Retinal pigment epithelial cell (primary cell): ENCODE measurements around the gene FRAT2.

Experiments
- DNase-seq: peaks from one replicate; pipeline ENCODE4 v3.0.0-alpha.2; 2010; ENCODE audit warnings: low read depth
- H3K4me3 ChIP-seq: 2 replicates; pipeline ENCODE4 v1.5.1; 2011; ENCODE audit warnings: mild to moderate bottlenecking, low read length, control low read depth, moderate library complexity
- TF ChIP-seq, protein P1 (sequence below): conservative IDR thresholded peaks from 2 replicates; pipeline ENCODE4 v1.5.1; 2011; ENCODE audit warnings: low read depth, low read length, control low read depth, inconsistent platforms

FRAT2 gene

GRCh38 chr10:97363071-97363470 is 28.5 kb upstream of the FRAT2 start:
- H3K4me3 ChIP-seq = no peak overlapping the region
- no peak for DNase-seq
- TF ChIP-seq, protein P1, sequence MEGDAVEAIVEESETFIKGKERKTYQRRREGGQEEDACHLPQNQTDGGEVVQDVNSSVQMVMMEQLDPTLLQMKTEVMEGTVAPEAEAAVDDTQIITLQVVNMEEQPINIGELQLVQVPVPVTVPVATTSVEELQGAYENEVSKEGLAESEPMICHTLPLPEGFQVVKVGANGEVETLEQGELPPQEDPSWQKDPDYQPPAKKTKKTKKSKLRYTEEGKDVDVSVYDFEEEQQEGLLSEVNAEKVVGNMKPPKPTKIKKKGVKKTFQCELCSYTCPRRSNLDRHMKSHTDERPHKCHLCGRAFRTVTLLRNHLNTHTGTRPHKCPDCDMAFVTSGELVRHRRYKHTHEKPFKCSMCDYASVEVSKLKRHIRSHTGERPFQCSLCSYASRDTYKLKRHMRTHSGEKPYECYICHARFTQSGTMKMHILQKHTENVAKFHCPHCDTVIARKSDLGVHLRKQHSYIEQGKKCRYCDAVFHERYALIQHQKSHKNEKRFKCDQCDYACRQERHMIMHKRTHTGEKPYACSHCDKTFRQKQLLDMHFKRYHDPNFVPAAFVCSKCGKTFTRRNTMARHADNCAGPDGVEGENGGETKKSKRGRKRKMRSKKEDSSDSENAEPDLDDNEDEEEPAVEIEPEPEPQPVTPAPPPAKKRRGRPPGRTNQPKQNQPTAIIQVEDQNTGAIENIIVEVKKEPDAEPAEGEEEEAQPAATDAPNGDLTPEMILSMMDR = no peak

- DNase-seq = no peak
- TF ChIP-seq, protein P1 = no peak
- H3K4me3 ChIP-seq = no peak overlapping the region
These were observed 27.9 kb upstream of the FRAT2 start for GRCh38 chr10:97362310-97363033.

GRCh38 chr10:97361537-97361901 is 27.0 kb upstream of the FRAT2 start:
- H3K4me3 ChIP-seq = no peak overlapping the region
- TF ChIP-seq, protein P1 = no peak
- DNase-seq = no peak

DNA sequence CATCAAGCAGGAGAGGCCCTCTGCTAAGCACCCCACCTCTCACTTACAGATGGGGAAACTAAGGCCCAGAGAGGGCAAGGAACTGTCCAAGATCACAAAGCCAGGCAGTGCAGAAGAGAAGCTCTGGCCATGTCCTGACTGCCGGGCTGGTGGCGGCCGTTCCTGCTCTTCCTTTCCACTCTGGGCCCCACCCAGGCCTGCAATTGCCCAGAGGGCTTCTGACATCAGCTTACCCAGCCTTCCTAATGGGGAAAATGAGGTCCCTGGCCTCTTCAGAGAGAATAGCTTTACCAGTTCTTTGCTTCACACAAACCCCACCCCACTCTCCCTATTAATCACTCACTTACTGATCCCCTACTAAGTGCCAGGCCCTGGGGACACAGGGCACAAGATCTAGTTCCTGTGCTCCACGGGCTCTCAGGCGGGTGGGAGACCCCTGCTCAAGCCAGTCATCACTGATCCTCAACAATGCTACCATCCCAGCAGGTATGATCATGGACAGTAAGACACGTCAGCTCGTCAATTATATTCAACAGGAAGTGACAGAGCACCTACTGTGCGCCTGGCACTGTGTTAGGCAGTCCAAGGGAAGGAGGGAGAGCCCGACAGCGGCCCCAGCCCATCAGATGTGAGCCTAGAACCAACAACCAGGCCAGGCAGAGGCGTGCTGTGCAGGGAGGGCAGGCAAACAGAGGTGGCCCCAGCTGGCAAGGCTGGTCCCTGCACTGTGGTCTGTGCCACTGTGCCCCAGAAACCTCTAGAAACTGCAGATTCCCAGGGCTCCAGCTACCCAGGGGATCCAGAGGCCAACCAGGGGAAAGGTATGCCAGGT is 26.4 kb upstream of the FRAT2 start:
- H3K4me3 ChIP-seq = no peak overlapping the region
- DNase-seq = no peak
- TF ChIP-seq, protein P1 = no peak

DNA sequence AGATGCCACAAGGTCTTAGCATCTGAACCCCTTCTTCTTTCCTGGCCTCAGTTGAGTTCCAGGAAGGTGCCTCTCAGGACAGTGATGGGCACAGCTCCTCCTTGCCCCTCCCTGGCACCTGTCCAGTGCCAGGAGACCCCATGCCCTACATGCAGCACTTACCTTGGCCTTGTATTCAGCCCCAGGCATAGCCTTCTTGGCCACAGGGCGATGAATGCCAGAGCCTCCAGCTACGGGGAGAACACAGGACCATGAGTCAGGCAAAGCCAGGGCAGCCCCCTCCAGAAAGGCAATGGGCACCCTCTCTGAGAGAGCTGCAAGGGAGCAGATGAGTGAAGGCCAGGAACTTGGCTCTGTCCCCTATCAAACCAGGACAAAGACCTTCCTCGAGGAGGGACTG is 24.3 kb upstream of the FRAT2 start:
- H3K4me3 ChIP-seq = no peak overlapping the region
- DNase-seq = no peak
- TF ChIP-seq, protein P1 = no peak

DNA sequence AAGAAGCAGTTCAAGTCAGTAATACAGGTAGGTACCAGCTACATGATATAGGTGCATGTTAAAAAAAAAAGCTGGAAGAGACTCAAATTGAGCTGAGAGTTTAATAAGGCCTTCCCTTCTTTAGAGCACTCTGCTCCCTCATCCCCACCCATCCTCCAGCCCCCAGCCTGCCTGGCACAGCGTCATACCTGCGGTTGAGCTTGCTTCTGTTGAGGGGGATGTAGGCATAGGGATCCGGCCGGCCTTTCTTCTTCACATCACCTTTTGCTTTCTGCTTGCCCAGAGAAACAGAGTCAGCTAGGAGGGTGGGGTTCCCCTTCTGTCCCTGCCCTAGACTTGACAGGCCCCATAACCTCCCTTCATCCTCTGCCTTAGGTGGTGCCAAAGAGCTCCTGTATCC is 23.8 kb upstream of the FRAT2 start:
- TF ChIP-seq, protein P1 = no peak
- H3K4me3 ChIP-seq = no peak overlapping the region
- DNase-seq = no peak

GRCh38 chr10:97356918-97357317 is 22.4 kb upstream of the FRAT2 start:
- no peak overlapping the region for H3K4me3 ChIP-seq
- TF ChIP-seq, protein P1 = no peak
- DNase-seq = no peak
